Measurements from ENCODE around the gene HECW1. TPM values are rescaled to one million over a fixed set of nuclear protein-coding genes. Genes with fewer than 3 reads are reported as not detected.

Gene HECW1
- total RNA-seq, 1 donor from 2014 or later, result 0.15 TPM

GRCh38 chr7:43443381-43443780 lies 330.9 kb downstream of the HECW1 start:
- TF ChIP-seq CTCF (IDR thresholded peaks at IDR 0.05; ENCODE audit: unreplicated experiment), result no peak
- no peaks in the 10 kb centered on the region for H3K36me3 Mint-ChIP-seq (ENCODE audit: low read depth, unreplicated experiment)
- peaks cover 2% of the 10 kb centered on the region for H3K27me3 Mint-ChIP-seq (ENCODE audit: unreplicated experiment)
- H3K9me3 Mint-ChIP-seq (ENCODE audit: unreplicated experiment), result no peaks in the 10 kb centered on the region
- no peak overlapping the region for H3K4me3 Mint-ChIP-seq (ENCODE audit: unreplicated experiment)
- no peak for DNase-seq (ENCODE audit: low spot score)
- peaks cover 4% of the 10 kb centered on the region for H3K4me1 Mint-ChIP-seq (ENCODE audit: unreplicated experiment)
- no peak overlapping the region for H3K27ac Mint-ChIP-seq (ENCODE audit: unreplicated experiment)

GRCh38 chr7:43444711-43445578 lies 332.5 kb downstream of the HECW1 start:
- H3K9me3 Mint-ChIP-seq (ENCODE audit: unreplicated experiment), result no peaks in the 10 kb centered on the region
- H3K27me3 Mint-ChIP-seq (ENCODE audit: unreplicated experiment), result peaks cover 2% of the 10 kb centered on the region
- no peaks in the 10 kb centered on the region for H3K36me3 Mint-ChIP-seq (ENCODE audit: low read depth, unreplicated experiment)
- no peak overlapping the region for H3K27ac Mint-ChIP-seq (ENCODE audit: unreplicated experiment)
- DNase-seq (ENCODE audit: low spot score), result no peak
- H3K4me3 Mint-ChIP-seq (ENCODE audit: unreplicated experiment), result no peak overlapping the region
- TF ChIP-seq CTCF (IDR thresholded peaks at IDR 0.05; ENCODE audit: unreplicated experiment), result no peak
- H3K4me1 Mint-ChIP-seq (ENCODE audit: unreplicated experiment), result peaks cover 10% of the 10 kb centered on the region

- no peak for TF ChIP-seq CTCF (IDR thresholded peaks at IDR 0.05; ENCODE audit: unreplicated experiment)
- no peaks in the 10 kb centered on the region for H3K36me3 Mint-ChIP-seq (ENCODE audit: low read depth, unreplicated experiment)
Observed at GRCh38 chr7:43449577-43449976, 337.1 kb downstream of the HECW1 start.

GRCh38 chr7:43450894-43451293 lies 338.4 kb downstream of the HECW1 start:
- Mint-ChIP-seq H3K4me3 (ENCODE audit: unreplicated experiment) (no peak overlapping the region), H3K27ac (ENCODE audit: unreplicated experiment) (no peak overlapping the region), H3K27me3 (ENCODE audit: unreplicated experiment) (no peaks in the 10 kb centered on the region), H3K36me3 (ENCODE audit: low read depth, unreplicated experiment) (no peaks in the 10 kb centered on the region), H3K4me1 (ENCODE audit: unreplicated experiment) (peaks cover 24% of the 10 kb centered on the region), H3K9me3 (ENCODE audit: unreplicated experiment) (no peaks in the 10 kb centered on the region)
- no peak for DNase-seq (ENCODE audit: low spot score)
- TF ChIP-seq CTCF (IDR thresholded peaks at IDR 0.05; ENCODE audit: unreplicated experiment), result no peak

More at GRCh38 chr7:43449577-43449976, 337.1 kb downstream of the HECW1 start:
- Mint-ChIP-seq H3K27ac (ENCODE audit: unreplicated experiment) (no peak overlapping the region), H3K4me1 (ENCODE audit: unreplicated experiment) (peaks cover 20% of the 10 kb centered on the region), H3K9me3 (ENCODE audit: unreplicated experiment) (no peaks in the 10 kb centered on the region), H3K4me3 (ENCODE audit: unreplicated experiment) (no peak overlapping the region), H3K27me3 (ENCODE audit: unreplicated experiment) (no peaks in the 10 kb centered on the region)
- DNase-seq (ENCODE audit: low spot score), result no peak

GRCh38 chr7:43454936-43455518 lies 342.6 kb downstream of the HECW1 start:
- no peaks in the 10 kb centered on the region for H3K27me3 Mint-ChIP-seq (ENCODE audit: unreplicated experiment)
- no peaks in the 10 kb centered on the region for H3K9me3 Mint-ChIP-seq (ENCODE audit: unreplicated experiment)
- DNase-seq (ENCODE audit: low spot score), result no peak
- H3K36me3 Mint-ChIP-seq (ENCODE audit: low read depth, unreplicated experiment), result no peaks in the 10 kb centered on the region
- H3K4me1 Mint-ChIP-seq (ENCODE audit: unreplicated experiment), result peaks cover 17% of the 10 kb centered on the region
- no peak overlapping the region for H3K4me3 Mint-ChIP-seq (ENCODE audit: unreplicated experiment)
- peak; percentile 71 for TF ChIP-seq CTCF (IDR thresholded peaks at IDR 0.05; ENCODE audit: unreplicated experiment)
- H3K27ac Mint-ChIP-seq (ENCODE audit: unreplicated experiment), result no peak overlapping the region
